ENCODE data around the gene GID8. TPM values are rescaled to one million over a fixed set of nuclear protein-coding genes. Genes with fewer than 3 reads are reported as not detected.

GID8 gene
- total and polyA plus RNA-seq, 9 of the 15 experiments (the other 6 are each of a cell fraction or from before 2014, with no cell fraction given) = 7.5 to 31.6 (median 22.2) TPM

DNA sequence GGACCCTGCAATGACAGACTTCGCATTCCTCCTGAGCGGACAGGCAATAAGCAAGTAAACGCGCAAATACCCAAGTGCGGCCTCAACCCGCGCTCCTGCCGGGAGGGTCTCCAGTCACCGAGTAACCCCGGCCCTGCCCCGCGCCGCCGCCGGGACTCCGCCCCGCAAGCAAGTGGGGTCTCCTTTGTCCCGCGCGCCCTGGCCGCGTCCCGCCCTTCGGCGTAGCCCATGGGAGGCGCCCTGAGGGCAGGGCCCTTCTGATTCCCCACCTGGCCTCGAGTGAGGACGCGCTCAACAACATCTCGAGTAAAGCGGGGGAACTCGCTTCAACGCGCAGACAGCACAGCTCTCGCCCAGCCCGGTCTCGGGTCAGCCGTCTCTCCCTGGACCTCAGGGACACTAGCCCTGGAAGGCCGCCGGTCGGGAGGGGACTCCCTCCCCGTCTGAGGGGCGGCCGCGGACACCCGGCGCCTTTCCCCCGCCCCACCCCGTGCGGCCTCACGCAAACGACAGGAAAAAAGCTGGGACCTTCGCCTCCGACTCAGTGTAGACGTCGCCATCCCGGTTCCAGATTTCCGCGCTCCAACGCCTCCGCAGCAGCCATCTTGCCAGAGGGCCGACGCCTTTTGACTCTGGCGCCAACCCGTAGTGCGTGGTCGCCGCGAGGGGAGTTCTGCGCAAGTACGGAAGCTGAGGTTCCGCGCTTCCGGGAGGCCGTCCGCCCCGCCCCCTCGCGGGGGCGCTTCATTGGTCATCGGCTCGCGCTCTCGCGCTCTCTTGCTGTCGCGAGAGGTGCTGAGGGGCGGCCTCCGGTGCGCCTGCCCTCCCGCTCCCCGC is 461 bp upstream of the GID8 start (continued):
- TF ChIP-seq TCF3 (CRISPR knock-in tag; IDR thresholded peaks at IDR 0.05) (0 out of 2 replicates have a peak, but pooled peaks have one; percentile 38), SIRT6 (IDR thresholded peaks at IDR 0.05; ENCODE audit: low read depth, low read length) (no peak), RBM34 (IDR thresholded peaks at IDR 0.05; ENCODE audit: borderline replicate concordance, insufficient read depth, low read length) (no peak)
- TF ChIP-seq, protein P1, sequence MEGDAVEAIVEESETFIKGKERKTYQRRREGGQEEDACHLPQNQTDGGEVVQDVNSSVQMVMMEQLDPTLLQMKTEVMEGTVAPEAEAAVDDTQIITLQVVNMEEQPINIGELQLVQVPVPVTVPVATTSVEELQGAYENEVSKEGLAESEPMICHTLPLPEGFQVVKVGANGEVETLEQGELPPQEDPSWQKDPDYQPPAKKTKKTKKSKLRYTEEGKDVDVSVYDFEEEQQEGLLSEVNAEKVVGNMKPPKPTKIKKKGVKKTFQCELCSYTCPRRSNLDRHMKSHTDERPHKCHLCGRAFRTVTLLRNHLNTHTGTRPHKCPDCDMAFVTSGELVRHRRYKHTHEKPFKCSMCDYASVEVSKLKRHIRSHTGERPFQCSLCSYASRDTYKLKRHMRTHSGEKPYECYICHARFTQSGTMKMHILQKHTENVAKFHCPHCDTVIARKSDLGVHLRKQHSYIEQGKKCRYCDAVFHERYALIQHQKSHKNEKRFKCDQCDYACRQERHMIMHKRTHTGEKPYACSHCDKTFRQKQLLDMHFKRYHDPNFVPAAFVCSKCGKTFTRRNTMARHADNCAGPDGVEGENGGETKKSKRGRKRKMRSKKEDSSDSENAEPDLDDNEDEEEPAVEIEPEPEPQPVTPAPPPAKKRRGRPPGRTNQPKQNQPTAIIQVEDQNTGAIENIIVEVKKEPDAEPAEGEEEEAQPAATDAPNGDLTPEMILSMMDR (IDR thresholded peaks at IDR 0.05 in 2 of 3, conservative IDR thresholded peaks at IDR 0.05 in 1 of 3; ENCODE audit: insufficient read depth in 2 of 3, low read depth in 1 of 3, low read length in 3 of 3) = no peak
- TF ChIP-seq, protein P2, sequence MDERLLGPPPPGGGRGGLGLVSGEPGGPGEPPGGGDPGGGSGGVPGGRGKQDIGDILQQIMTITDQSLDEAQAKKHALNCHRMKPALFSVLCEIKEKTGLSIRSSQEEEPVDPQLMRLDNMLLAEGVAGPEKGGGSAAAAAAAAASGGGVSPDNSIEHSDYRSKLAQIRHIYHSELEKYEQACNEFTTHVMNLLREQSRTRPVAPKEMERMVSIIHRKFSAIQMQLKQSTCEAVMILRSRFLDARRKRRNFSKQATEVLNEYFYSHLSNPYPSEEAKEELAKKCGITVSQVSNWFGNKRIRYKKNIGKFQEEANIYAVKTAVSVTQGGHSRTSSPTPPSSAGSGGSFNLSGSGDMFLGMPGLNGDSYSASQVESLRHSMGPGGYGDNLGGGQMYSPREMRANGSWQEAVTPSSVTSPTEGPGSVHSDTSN (CRISPR knock-in tag; IDR thresholded peaks at IDR 0.05; ENCODE audit: low read depth) = no peak
- TF ChIP-seq, protein P2 (tag; conservative IDR thresholded peaks at IDR 0.05; ENCODE audit: low read depth) = no peak
- TF ChIP-seq, protein P3, sequence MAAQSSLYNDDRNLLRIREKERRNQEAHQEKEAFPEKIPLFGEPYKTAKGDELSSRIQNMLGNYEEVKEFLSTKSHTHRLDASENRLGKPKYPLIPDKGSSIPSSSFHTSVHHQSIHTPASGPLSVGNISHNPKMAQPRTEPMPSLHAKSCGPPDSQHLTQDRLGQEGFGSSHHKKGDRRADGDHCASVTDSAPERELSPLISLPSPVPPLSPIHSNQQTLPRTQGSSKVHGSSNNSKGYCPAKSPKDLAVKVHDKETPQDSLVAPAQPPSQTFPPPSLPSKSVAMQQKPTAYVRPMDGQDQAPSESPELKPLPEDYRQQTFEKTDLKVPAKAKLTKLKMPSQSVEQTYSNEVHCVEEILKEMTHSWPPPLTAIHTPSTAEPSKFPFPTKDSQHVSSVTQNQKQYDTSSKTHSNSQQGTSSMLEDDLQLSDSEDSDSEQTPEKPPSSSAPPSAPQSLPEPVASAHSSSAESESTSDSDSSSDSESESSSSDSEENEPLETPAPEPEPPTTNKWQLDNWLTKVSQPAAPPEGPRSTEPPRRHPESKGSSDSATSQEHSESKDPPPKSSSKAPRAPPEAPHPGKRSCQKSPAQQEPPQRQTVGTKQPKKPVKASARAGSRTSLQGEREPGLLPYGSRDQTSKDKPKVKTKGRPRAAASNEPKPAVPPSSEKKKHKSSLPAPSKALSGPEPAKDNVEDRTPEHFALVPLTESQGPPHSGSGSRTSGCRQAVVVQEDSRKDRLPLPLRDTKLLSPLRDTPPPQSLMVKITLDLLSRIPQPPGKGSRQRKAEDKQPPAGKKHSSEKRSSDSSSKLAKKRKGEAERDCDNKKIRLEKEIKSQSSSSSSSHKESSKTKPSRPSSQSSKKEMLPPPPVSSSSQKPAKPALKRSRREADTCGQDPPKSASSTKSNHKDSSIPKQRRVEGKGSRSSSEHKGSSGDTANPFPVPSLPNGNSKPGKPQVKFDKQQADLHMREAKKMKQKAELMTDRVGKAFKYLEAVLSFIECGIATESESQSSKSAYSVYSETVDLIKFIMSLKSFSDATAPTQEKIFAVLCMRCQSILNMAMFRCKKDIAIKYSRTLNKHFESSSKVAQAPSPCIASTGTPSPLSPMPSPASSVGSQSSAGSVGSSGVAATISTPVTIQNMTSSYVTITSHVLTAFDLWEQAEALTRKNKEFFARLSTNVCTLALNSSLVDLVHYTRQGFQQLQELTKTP (IDR thresholded peaks at IDR 0.05; ENCODE audit: low read depth in 1 of 2, partially characterized antibody in 2 of 2) = peak; percentile 33 to 49
